Stimulated activated CD8-positive, alpha-beta memory T cell treated with anti-CD3 and anti-CD28 coated beads, Interleukin-7, amount 100 ng/mL, for 1 hour (primary cell): ENCODE data around the gene RFX3.

ENCODE experiments used
- DNase-seq, 2 donors: peaks; one replicate each; pipeline ENCODE4 v3.0.0-alpha.2; 2020; ENCODE audit warnings: low read depth in 2 of 2

Gene RFX3

GRCh38 chr9:3434594-3434993 is 91.2 kb downstream of the RFX3 start:
- no peak for DNase-seq

- no peak for DNase-seq
Observed at GRCh38 chr9:3433754-3434153, 92.0 kb downstream of the RFX3 start.

- no peak for DNase-seq
Observed at GRCh38 chr9:3433066-3433465, 92.7 kb downstream of the RFX3 start.

GRCh38 chr9:3431890-3432289 is 93.9 kb downstream of the RFX3 start:
- no peak for DNase-seq

GRCh38 chr9:3419893-3420292 is 105.9 kb downstream of the RFX3 start:
- no peak for DNase-seq

- no peak for DNase-seq
Observed at GRCh38 chr9:3415906-3416305, 109.9 kb downstream of the RFX3 start.

- DNase-seq = no peak
Observed at GRCh38 chr9:3413984-3414383, 111.8 kb downstream of the RFX3 start.

- DNase-seq = no peak
Observed at GRCh38 chr9:3410461-3410860, 115.3 kb downstream of the RFX3 start.

GRCh38 chr9:3409453-3409852 is 116.3 kb downstream of the RFX3 start:
- no peak for DNase-seq

GRCh38 chr9:3403315-3403714 is 122.5 kb downstream of the RFX3 start:
- DNase-seq = no peak

GRCh38 chr9:3401221-3401954 is 124.4 kb downstream of the RFX3 start:
- DNase-seq = no peak

GRCh38 chr9:3398232-3398648 is 127.6 kb downstream of the RFX3 start:
- DNase-seq = no peak

- DNase-seq = no peak
Observed at GRCh38 chr9:3397766-3398165, 128.0 kb downstream of the RFX3 start.

GRCh38 chr9:3391414-3391813 is 134.4 kb downstream of the RFX3 start:
- DNase-seq = no peak

GRCh38 chr9:3386753-3387152 is 139.0 kb downstream of the RFX3 start:
- no peak for DNase-seq

GRCh38 chr9:3385871-3386270 is 139.9 kb downstream of the RFX3 start:
- no peak for DNase-seq

- no peak for DNase-seq
Observed at GRCh38 chr9:3371842-3372241, 154.0 kb downstream of the RFX3 start.

- DNase-seq = no peak
Observed at GRCh38 chr9:3370715-3371114, 155.1 kb downstream of the RFX3 start.

- DNase-seq = no peak
Observed at GRCh38 chr9:3367185-3367584, 158.6 kb downstream of the RFX3 start.

- no peak for DNase-seq
Observed at GRCh38 chr9:3361689-3362392, 164.0 kb downstream of the RFX3 start.

- DNase-seq = no peak
Observed at GRCh38 chr9:3361116-3361515, 164.7 kb downstream of the RFX3 start.

- no peak for DNase-seq
Observed at GRCh38 chr9:3360245-3360644, 165.6 kb downstream of the RFX3 start.

GRCh38 chr9:3359778-3360177 is 166.0 kb downstream of the RFX3 start:
- DNase-seq = no peak
